Smooth muscle cell (in vitro differentiated cells): ENCODE measurements around the gene KLHL36. TPM values are rescaled to one million over a fixed set of nuclear protein-coding genes. Genes with fewer than 3 reads are reported as not detected.

ENCODE experiments used
- polyA plus RNA-seq: library from polyadenylated mRNA; unstranded; fragments of >200 nt; fragmentation: Nextera tagmentation; extraction: Ambion mirVana; gene quantifications from 2 replicates; pipeline ENCODE4 v1.2.1, GENCODE V29; 2016
- total RNA-seq: library from RNA; depleted of rRNA; stranded (reverse); fragments of >200 nt; gene quantifications from 2 replicates; pipeline ENCODE4 v1.2.3, GENCODE V29; 2014

KLHL36 gene
- total and polyA plus RNA-seq, 2 experiments from 2014 or later = 18.0 to 35.4 TPM

Other genes starting within 250 kb of the KLHL36 start
- 26.4 and 28.2 TPM in 2 replicates for gene MEAK7, start 143.9 kb upstream of the KLHL36 start, total RNA-seq
- gene MEAK7, start 143.9 kb upstream of the KLHL36 start, polyA plus RNA-seq = 32.1 and 44.8 TPM in 2 replicates
- gene COTL1, start 30.4 kb upstream of the KLHL36 start, total RNA-seq = 66.5 and 81.2 TPM in 2 replicates
- gene COTL1, start 30.4 kb upstream of the KLHL36 start, polyA plus RNA-seq = 209 and 233 TPM in 2 replicates
- gene USP10, start 51.5 kb downstream of the KLHL36 start, total RNA-seq = 47.4 and 52.5 TPM in 2 replicates
- 56.1 and 59.0 TPM in 2 replicates for gene USP10, start 51.5 kb downstream of the KLHL36 start, polyA plus RNA-seq
- 63.1 and 104 TPM in 2 replicates for gene CRISPLD2, start 171.5 kb downstream of the KLHL36 start, total RNA-seq
- gene CRISPLD2, start 171.5 kb downstream of the KLHL36 start, polyA plus RNA-seq = 79.7 and 105 TPM in 2 replicates